PFSK-1 (cell line): ENCODE measurements around the gene NFIX.
A peak's percentile ranks its signal among the peaks of the same experiment; 100 is the strongest.

Source experiments
- FOXP2 ChIP-seq: optimal IDR thresholded peaks from 2 replicates; pipeline ENCODE3; 2011; ENCODE audit warnings: borderline replicate concordance, control low read depth, inconsistent platforms; ENCODE audit not compliant: insufficient read depth; ENCODE audit errors: extremely low read length, extremely low read depth
- POLR2AphosphoS5 ChIP-seq: IDR thresholded peaks from 2 replicates; pipeline ENCODE4 v1.6.1; 2012; ENCODE audit warnings: low read depth, mild to moderate bottlenecking, control low read depth, low read length, moderate library complexity
- REST ChIP-seq, 2 experiments: IDR thresholded peaks; 2 replicates each; pipeline versions ENCODE4 v1.6.1 to v1.8.0; 2011 to 2012; ENCODE audit warnings: low read depth in 2 of 2, low read length in 2 of 2, control low read depth in 1 of 2, inconsistent platforms in 1 of 2, mild to moderate bottlenecking in 1 of 2, moderate library complexity in 1 of 2; ENCODE audit not compliant: insufficient read depth in 1 of 2
- SIN3A ChIP-seq: IDR thresholded peaks from 2 replicates; pipeline ENCODE4 v1.6.1; 2012; ENCODE audit warnings: mild to moderate bottlenecking, low read length, moderate library complexity, borderline replicate concordance; ENCODE audit not compliant: insufficient read depth
- TAF1 ChIP-seq: IDR thresholded peaks from 2 replicates; pipeline ENCODE4 v1.6.1; 2012; ENCODE audit warnings: low read length, control low read depth, borderline replicate concordance; ENCODE audit not compliant: insufficient read depth

The NFIX gene

GRCh38 chr19:12979974-12980373 lies 15.3 kb upstream of the NFIX start:
- TF ChIP-seq REST (IDR thresholded peaks at IDR 0.05; ENCODE audit: insufficient read depth in 1 of 2, low read depth in 2 of 2, low read length in 2 of 2) (no peak), TAF1 (no peak), SIN3A (no peak), POLR2AphosphoS5 (no peak), FOXP2 (no peak)

GRCh38 chr19:12982648-12983047 lies 12.6 kb upstream of the NFIX start:
- TF ChIP-seq SIN3A (no peak), REST (IDR thresholded peaks at IDR 0.05; ENCODE audit: insufficient read depth in 1 of 2, low read depth in 2 of 2, low read length in 2 of 2) (no peak), FOXP2 (no peak), POLR2AphosphoS5 (no peak), TAF1 (no peak)

GRCh38 chr19:12983091-12983490 lies 12.2 kb upstream of the NFIX start:
- no peak for TF ChIP-seq REST (IDR thresholded peaks at IDR 0.05; ENCODE audit: insufficient read depth in 1 of 2, low read depth in 2 of 2, low read length in 2 of 2)
- no peak for TF ChIP-seq TAF1
- no peak for TF ChIP-seq SIN3A
- TF ChIP-seq FOXP2 = no peak
- no peak for TF ChIP-seq POLR2AphosphoS5

GRCh38 chr19:12983542-12984142 lies 11.6 kb upstream of the NFIX start:
- TF ChIP-seq REST (IDR thresholded peaks at IDR 0.05; ENCODE audit: insufficient read depth in 1 of 2, low read depth in 2 of 2, low read length in 2 of 2) = no peak
- TF ChIP-seq FOXP2 = peak; percentile 96

GRCh38 chr19:12984143-12984627 lies 11.1 kb upstream of the NFIX start:
- no peak for TF ChIP-seq SIN3A
- no peak for TF ChIP-seq REST (IDR thresholded peaks at IDR 0.05; ENCODE audit: insufficient read depth in 1 of 2, low read depth in 2 of 2, low read length in 2 of 2)
- no peak for TF ChIP-seq POLR2AphosphoS5
- no peak for TF ChIP-seq TAF1
- no peak for TF ChIP-seq FOXP2
